Vagina (tissue), 2 donors: Measurements from ENCODE around the gene FAM117B.

ENCODE experiments used
- CTCF ChIP-seq, 3 experiments: fragments of 450-650 bp in 2 of 3; fragments of 200-600 bp in 1 of 3; sonication (generic) in 1 of 3; IDR thresholded peaks; one replicate each; pipeline ENCODE4 v1.5.1; 2017 to 2019; ENCODE audit warnings: antibody characterized with exemption in 3 of 3, mild to moderate bottlenecking in 2 of 3, moderate library complexity in 2 of 3
- POLR2A ChIP-seq, 2 donors: fragments of 450-650 bp; IDR thresholded peaks; one replicate each; pipeline ENCODE4 v1.6.1; 2017; ENCODE audit warnings: antibody characterized with exemption in 2 of 2, mild to moderate bottlenecking in 2 of 2, moderate library complexity in 2 of 2
- POLR2AphosphoS5 ChIP-seq, 2 donors: sonication (generic); formaldehyde crosslinking; IDR thresholded peaks; one replicate each; pipeline ENCODE4 v1.9.0; 2017; ENCODE audit warnings: antibody characterized with exemption in 2 of 2, mild to moderate bottlenecking in 2 of 2, low read depth in 1 of 2; ENCODE audit not compliant: insufficient read depth in 1 of 2

- no peak for TF ChIP-seq POLR2A (IDR thresholded peaks at IDR 0.05)
- no peak for TF ChIP-seq CTCF (IDR thresholded peaks at IDR 0.05)
- no peak for TF ChIP-seq POLR2AphosphoS5 (IDR thresholded peaks at IDR 0.05; ENCODE audit: insufficient read depth in 1 of 2, low read depth in 1 of 2)
These were observed 21.3 kb upstream of the FAM117B start for GRCh38 chr2:202613479-202613878.
